ENCODE results near the gene DUOX1.

DNA sequence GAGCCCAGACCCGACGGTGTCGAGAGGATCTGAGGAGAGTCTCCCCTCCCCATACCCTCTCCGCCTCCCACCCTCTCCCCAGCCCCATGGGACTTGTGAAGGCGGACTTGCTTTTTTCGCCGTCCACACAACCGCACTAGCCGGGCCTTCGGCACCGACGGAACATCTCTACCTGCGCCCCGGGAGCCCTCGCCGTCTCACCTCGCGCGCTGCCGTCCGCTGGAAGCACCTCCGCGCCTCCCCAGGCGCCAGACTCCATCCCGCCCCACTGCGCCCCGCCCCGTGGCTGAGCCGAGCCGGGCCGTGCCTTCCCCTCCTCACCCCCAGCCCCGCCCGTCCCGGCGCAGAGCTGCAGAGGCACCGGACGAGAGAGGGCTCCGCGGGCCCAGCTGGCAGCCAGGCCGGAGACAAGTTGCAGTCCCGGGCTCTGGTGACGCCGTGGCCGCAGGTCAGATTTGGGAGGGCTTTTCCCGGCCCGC is at the start of gene DUOX1, which contains the start of gene DUOXA1:
- no peak for TF ChIP-seq YY1 (IDR thresholded peaks at IDR 0.05; ENCODE audit: insufficient read depth, insufficient read length)
- no peak for TF ChIP-seq ZNF274 (IDR thresholded peaks at IDR 0.05; ENCODE audit: low read depth, low read length)
- no peak for TF ChIP-seq SUZ12 (IDR thresholded peaks at IDR 0.05; ENCODE audit: extremely low read depth, insufficient read depth, insufficient read length)
